Right lobe of liver (tissue), 6 donors: ENCODE measurements around the gene CEP250. TPM values are rescaled to one million over a fixed set of nuclear protein-coding genes. Genes with fewer than 3 reads are reported as not detected.
"Not testable (repeated sequence)": the region's sequence is repeated elsewhere in the genome, so short reads cannot be mapped to it uniquely, and the experiment has no call there.

Experiments
- ATAC-seq, 4 donors: fragments of 200-7000 bp; cut with Tn5 transposase; one replicate each; pipeline ENCODE4 v1.9.1; 2020; ENCODE audit warnings: mild to moderate bottlenecking in 4 of 4, moderate library complexity in 4 of 4
- DNase-seq, 3 donors: peaks; one replicate each; pipeline ENCODE4 v3.0.0-alpha.2; 2020
- H3K27ac ChIP-seq, 3 donors: fragments of 200-600 bp; one replicate each; pipeline ENCODE4 v1.8.0; 2022
- H3K27me3 ChIP-seq, 2 donors: fragments of 200-600 bp; one replicate each; pipeline ENCODE4 v1.8.0; 2022
- H3K36me3 ChIP-seq, 4 donors: fragments of 200-600 bp; sonication (generic) in 1 of 4; one replicate each; pipeline versions ENCODE4 v1.5.1 to v1.8.0; 2017 to 2022; ENCODE audit warnings: control low read depth in 1 of 4
- H3K4me1 ChIP-seq, 4 donors: fragments of 200-600 bp; sonication (generic) in 1 of 4; one replicate each; pipeline versions ENCODE4 v1.5.1 to v1.8.0; 2017 to 2022; ENCODE audit warnings: control low read depth in 1 of 4
- H3K4me3 ChIP-seq, 3 donors: fragments of 200-600 bp; one replicate each; pipeline ENCODE4 v1.8.0; 2022
- H3K9me3 ChIP-seq, 4 donors: fragments of 200-600 bp; sonication (generic) in 1 of 4; one replicate each; pipeline versions ENCODE4 v1.5.1 to v1.8.0; 2017 to 2022; ENCODE audit warnings: control low read depth in 1 of 4
- POLR2A ChIP-seq: fragments of 450-650 bp; IDR thresholded peaks from one replicate; pipeline ENCODE4 v1.6.1; 2017; ENCODE audit warnings: antibody characterized with exemption, mild to moderate bottlenecking
- WGBS: methylation state at CpG from one replicate; pipeline ENCODE4 v1.1.6; 2018; ENCODE audit warnings: low coverage, low lambda C conversion rate; ENCODE audit not compliant: insufficient coverage; ENCODE audit errors: missing lambda C conversion rate; 5-methylcytosine and 5-hydroxymethylcytosine counted together
- intact Hi-C, 2 donors: fragments of 100-400 bp; cut with DNase I; formaldehyde crosslinking; loops; one replicate each; pipeline versions ENCODE4 v1.11.2 to v1.14.1; 2022
- total RNA-seq, 6 experiments: library from RNA; depleted of rRNA in 2 of 6; stranded (reverse); fragments of >200 nt in 2 of 6; fragmentation: NEBNext Ultra II Directional in 3 of 6; extraction: Animal tissue kit (Norgen Biotek cat#: 25700) in 3 of 6; gene quantifications; one replicate each; pipeline versions ENCODE4 v1.1.0 to v1.2.4, GENCODE V29; 2016 to 2023
- TF ChIP-seq, protein P1 (sequence below), 4 donors: fragments of 200-600 bp in 3 of 4; fragments of 450-650 bp in 1 of 4; IDR thresholded peaks; one replicate each; pipeline versions ENCODE4 v1.5.1 to v1.8.0; 2016 to 2022; ENCODE audit warnings: antibody characterized with exemption in 4 of 4, mild to moderate bottlenecking in 2 of 4
- donor health status: DM: no; HTN: yes; CAD: no.
- donor health status: DM: no; HTN: no; CAD: no.
- donor health status: DM: no; HTN: no; CAD: no.
- donor health status: DM: no; HTN: yes; CAD: no.
- donor health status: DM: no; HTN: yes; CAD: no.

Gene CEP250
- total RNA-seq, 6 experiments from 2014 or later, result 5.9 to 11.2 (median 9.0) TPM

DNA sequence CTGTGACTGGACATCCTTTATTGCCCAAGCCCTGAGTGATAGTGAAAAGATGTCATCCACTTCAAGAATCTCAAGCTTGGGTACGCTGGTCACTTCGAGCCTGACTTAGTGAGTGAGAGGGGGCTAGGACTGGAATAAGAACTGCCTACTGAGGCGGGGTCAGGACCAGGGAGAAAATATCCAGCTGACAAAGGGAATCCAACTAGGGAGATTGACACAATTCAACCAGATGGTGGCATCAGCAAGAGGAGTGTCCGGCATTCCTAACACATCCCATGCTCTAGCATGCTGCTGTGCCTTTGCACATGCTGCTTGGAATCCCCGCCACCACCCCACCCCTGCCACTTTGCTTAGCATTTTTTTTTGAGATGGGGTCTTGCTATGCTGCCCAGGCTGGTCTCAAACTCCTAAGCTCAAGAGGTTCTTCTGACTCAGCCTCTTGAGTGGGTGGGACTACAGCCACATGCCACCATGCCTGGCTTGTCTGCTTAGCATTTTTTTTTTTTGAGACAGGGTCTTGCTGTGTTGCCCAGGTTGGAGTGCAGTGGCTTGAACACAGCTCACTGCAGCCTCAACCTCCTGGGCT, 6.5 kb upstream of the CEP250 start:
- TF ChIP-seq POLR2A, result no peak
- TF ChIP-seq, protein P1, sequence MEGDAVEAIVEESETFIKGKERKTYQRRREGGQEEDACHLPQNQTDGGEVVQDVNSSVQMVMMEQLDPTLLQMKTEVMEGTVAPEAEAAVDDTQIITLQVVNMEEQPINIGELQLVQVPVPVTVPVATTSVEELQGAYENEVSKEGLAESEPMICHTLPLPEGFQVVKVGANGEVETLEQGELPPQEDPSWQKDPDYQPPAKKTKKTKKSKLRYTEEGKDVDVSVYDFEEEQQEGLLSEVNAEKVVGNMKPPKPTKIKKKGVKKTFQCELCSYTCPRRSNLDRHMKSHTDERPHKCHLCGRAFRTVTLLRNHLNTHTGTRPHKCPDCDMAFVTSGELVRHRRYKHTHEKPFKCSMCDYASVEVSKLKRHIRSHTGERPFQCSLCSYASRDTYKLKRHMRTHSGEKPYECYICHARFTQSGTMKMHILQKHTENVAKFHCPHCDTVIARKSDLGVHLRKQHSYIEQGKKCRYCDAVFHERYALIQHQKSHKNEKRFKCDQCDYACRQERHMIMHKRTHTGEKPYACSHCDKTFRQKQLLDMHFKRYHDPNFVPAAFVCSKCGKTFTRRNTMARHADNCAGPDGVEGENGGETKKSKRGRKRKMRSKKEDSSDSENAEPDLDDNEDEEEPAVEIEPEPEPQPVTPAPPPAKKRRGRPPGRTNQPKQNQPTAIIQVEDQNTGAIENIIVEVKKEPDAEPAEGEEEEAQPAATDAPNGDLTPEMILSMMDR (IDR thresholded peaks at IDR 0.05), result no peak
- Histone ChIP-seq H3K27me3 (no peaks in the 10 kb centered on the region), H3K4me1 (no peaks in the 10 kb centered on the region), H3K36me3 (no peaks in the 10 kb centered on the region), H3K9me3 (no peaks in the 10 kb centered on the region), H3K27ac (no peak overlapping the region), H3K4me3 (no peak overlapping the region)
- intact Hi-C loops, result loop anchor here in 1 of 2 donors (5.0 kb wide), 1 partner anchor 147 kb away; no protein-coding TSS in a partner anchor
- WGBS, result 95% methylated on average over 3 of the region's 5 CpGs
- no peak for DNase-seq
- no peak for ATAC-seq

DNA sequence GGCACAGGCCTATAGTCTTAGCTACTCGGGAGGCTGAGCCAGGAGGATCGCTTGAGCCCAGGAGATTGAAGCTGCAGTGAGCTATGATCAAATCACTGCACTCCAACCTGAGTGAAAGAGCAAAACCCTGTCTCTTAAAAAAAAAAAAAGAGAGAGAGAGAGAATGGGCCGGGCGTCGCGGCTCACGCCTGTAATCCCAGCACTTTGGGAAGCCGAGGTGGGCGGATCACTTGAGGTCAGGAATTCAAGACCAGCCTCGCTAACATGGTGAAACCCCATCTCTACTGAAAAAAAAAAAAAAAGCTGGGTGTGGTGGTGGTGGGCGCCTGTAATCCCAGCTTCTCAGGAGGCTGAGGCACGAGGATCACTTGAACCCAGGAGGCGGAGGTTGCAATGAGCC, 5.5 kb upstream of the CEP250 start:
- H3K4me1 ChIP-seq, H3K27ac ChIP-seq, DNase-seq, H3K4me3 ChIP-seq, H3K27me3 ChIP-seq, ATAC-seq, H3K9me3 ChIP-seq, H3K36me3 ChIP-seq: not testable (repeated sequence)
- intact Hi-C loops, result loop anchor here (5.0 kb wide), 1 partner anchor 148 kb away; no protein-coding TSS in a partner anchor
- WGBS, result 84% methylated on average over 8 of the region's 13 CpGs

DNA sequence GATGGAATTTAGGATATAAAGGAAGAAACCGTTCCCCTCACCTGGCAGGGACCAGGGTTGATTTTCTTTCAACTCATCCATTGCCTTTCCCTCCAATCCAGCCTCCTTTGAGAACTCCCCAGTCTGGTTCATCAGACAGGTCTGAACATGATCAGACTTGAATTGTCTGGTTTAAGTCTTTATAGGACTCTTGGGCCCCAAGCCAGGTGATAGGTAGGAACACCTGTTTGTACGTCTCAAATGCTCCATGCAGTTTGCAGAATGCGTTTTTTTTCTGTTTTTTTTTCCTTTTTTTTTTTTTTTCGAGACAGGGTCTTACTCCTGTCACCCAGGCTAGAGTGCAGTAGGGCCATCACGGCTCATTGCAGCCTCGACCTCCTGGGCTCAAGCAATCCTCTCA, 4.1 kb upstream of the CEP250 start:
- Histone ChIP-seq H3K4me1 (no peaks in the 10 kb centered on the region), H3K36me3 (no peaks in the 10 kb centered on the region), H3K9me3 (no peaks in the 10 kb centered on the region), H3K27me3 (no peaks in the 10 kb centered on the region), H3K4me3 (no peak overlapping the region), H3K27ac (no peak overlapping the region)
- no peak for TF ChIP-seq POLR2A
- TF ChIP-seq, protein P1 (IDR thresholded peaks at IDR 0.05), result no peak
- intact Hi-C loops, result loop anchor here in 1 of 2 donors (5.0 kb wide), 1 partner anchor 149 kb away; no protein-coding TSS in a partner anchor
- 79% methylated on average over 6 of the region's 6 CpGs for WGBS
- no peak for DNase-seq
- ATAC-seq, result no peak

DNA sequence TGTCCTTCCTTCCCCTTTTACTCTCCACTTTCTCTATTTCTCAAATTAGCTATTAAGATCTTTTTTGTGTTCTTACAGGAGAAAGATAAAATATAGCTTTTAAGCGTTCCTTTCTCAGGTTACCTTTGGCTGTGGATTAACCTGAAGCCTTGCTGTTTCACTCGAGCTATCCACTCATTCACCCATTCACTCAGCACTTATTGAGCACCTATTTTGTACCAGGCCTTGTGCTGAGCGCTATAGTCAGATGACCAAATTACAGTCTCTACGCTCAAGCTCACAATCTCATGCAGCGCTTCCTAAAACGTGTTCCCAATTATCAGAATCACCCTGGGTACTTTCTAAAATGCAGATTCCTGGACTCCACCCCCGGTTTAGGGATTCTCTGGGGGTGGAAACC, 1.8 kb upstream of the CEP250 start:
- Histone ChIP-seq H3K27ac (peak overlapping the region in 2 of 3 donors; percentile 96 to 97), H3K9me3 (no peaks in the 10 kb centered on the region), H3K4me1 (no peaks in the 10 kb centered on the region), H3K27me3 (no peaks in the 10 kb centered on the region), H3K36me3 (no peaks in the 10 kb centered on the region), H3K4me3 (no peak overlapping the region)
- intact Hi-C loops, result loop anchor here in 1 of 2 donors (5.0 kb wide), 1 partner anchor 151 kb away; no protein-coding TSS in a partner anchor
- TF ChIP-seq, protein P1 (IDR thresholded peaks at IDR 0.05), result no peak
- no peak for TF ChIP-seq POLR2A
- ATAC-seq (no peak), DNase-seq (no peak)
- 80% methylated on average over 7 of the region's 7 CpGs for WGBS

DNA sequence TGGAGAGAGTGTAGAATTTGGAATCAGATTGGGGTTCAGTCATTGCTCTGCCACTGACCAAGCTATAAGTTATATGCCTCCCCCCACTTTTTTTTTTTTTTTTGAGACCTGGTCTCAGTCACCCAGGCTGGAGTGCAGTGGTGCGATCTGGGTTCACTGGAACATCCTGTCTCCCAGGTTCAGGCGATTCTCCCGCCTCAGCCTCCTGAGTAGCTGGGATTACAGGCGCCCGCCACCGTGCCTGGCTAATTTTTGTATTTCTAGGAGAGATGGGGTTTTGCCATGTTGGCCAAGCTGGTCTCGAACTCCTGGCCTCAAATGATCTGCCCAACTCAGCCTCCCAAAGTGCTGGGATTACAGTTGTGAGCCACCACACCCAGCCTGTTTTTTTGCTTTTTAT, 1.3 kb downstream of the CEP250 start:
- WGBS, result 100% methylated on average over 1 of the region's 7 CpGs
- H3K9me3 ChIP-seq, intact Hi-C loops, ATAC-seq, DNase-seq, H3K4me3 ChIP-seq, H3K36me3 ChIP-seq, H3K27me3 ChIP-seq, H3K27ac ChIP-seq, H3K4me1 ChIP-seq: not testable (repeated sequence)

DNA sequence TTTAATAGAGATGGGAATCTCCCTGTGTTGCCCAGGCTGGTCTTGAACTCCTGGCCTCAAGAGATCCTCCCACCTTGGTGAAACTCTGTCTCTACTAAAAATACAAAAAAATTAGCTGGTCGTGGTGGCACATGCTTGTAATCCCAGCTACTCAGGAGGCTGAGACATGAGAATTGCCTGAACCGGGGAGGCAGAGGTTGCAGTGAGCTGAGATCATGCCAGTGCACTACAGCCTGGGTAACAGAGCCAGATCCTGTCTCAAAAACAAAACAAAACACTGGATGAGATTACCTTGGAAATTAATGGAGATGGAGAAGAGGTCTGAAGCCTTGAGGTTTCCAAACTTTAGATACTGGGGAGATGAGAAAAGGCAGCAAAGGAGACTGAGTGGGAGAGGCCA, 2.1 kb downstream of the CEP250 start:
- ATAC-seq, H3K27me3 ChIP-seq, intact Hi-C loops, H3K36me3 ChIP-seq, H3K4me3 ChIP-seq, DNase-seq, H3K9me3 ChIP-seq, H3K27ac ChIP-seq, H3K4me1 ChIP-seq: not testable (repeated sequence)
- WGBS, result 52% methylated on average over 2 of the region's 2 CpGs
